MM.1S (cell line): ENCODE measurements around the gene DNAH7.

Experiments
- CTCF ChIP-seq: fragments of 300-600 bp; sonication (generic); IDR thresholded peaks from 2 replicates; pipeline ENCODE4 v1.5.1; 2016; ENCODE audit warnings: antibody characterized with exemption, low read length, mixed read lengths
- EZH2 ChIP-seq: fragments of 300-600 bp; sonication (generic); optimal IDR thresholded peaks from 2 replicates; pipeline ENCODE3; 2017; ENCODE audit warnings: low read depth, mild to moderate bottlenecking, antibody characterized with exemption, low read length, mixed read lengths

GRCh38 chr2:195730912-195731311, 337.7 kb downstream of the DNAH7 start:
- TF ChIP-seq CTCF (no peak), EZH2 (no peak)
